HG03460 (cell line): ENCODE measurements around the gene NRF1.

Experiments used
- ATAC-seq: cut with Tn5 transposase; IDR thresholded peaks from one replicate; pipeline ENCODE4 v1.9.1; 2021; ENCODE audit not compliant: unreplicated experiment

NRF1 gene

GRCh38 chr7:129796186-129796775 is 184.8 kb downstream of the NRF1 start:
- no peak for ATAC-seq

GRCh38 chr7:129797214-129797789 is 185.8 kb downstream of the NRF1 start:
- ATAC-seq, result no peak

- no peak for ATAC-seq
These were observed 187.3 kb downstream of the NRF1 start for GRCh38 chr7:129798616-129799349.

GRCh38 chr7:129799350-129799955 is 187.9 kb downstream of the NRF1 start:
- ATAC-seq, result no peak

- ATAC-seq, result no peak
These were observed 189.4 kb downstream of the NRF1 start for GRCh38 chr7:129800901-129801300.

GRCh38 chr7:129801882-129802281 is 190.4 kb downstream of the NRF1 start:
- no peak for ATAC-seq

GRCh38 chr7:129803546-129804081 is 192.1 kb downstream of the NRF1 start:
- ATAC-seq, result no peak

- no peak for ATAC-seq
These were observed 192.8 kb downstream of the NRF1 start for GRCh38 chr7:129804111-129804889.

- no peak for ATAC-seq
These were observed 193.6 kb downstream of the NRF1 start for GRCh38 chr7:129804890-129805719.
